ENCODE results near the gene PATJ.
"Not testable (repeated sequence)": the region's sequence is repeated elsewhere in the genome, so short reads cannot be mapped to it uniquely, and the experiment has no call there.

PATJ gene, protein sequence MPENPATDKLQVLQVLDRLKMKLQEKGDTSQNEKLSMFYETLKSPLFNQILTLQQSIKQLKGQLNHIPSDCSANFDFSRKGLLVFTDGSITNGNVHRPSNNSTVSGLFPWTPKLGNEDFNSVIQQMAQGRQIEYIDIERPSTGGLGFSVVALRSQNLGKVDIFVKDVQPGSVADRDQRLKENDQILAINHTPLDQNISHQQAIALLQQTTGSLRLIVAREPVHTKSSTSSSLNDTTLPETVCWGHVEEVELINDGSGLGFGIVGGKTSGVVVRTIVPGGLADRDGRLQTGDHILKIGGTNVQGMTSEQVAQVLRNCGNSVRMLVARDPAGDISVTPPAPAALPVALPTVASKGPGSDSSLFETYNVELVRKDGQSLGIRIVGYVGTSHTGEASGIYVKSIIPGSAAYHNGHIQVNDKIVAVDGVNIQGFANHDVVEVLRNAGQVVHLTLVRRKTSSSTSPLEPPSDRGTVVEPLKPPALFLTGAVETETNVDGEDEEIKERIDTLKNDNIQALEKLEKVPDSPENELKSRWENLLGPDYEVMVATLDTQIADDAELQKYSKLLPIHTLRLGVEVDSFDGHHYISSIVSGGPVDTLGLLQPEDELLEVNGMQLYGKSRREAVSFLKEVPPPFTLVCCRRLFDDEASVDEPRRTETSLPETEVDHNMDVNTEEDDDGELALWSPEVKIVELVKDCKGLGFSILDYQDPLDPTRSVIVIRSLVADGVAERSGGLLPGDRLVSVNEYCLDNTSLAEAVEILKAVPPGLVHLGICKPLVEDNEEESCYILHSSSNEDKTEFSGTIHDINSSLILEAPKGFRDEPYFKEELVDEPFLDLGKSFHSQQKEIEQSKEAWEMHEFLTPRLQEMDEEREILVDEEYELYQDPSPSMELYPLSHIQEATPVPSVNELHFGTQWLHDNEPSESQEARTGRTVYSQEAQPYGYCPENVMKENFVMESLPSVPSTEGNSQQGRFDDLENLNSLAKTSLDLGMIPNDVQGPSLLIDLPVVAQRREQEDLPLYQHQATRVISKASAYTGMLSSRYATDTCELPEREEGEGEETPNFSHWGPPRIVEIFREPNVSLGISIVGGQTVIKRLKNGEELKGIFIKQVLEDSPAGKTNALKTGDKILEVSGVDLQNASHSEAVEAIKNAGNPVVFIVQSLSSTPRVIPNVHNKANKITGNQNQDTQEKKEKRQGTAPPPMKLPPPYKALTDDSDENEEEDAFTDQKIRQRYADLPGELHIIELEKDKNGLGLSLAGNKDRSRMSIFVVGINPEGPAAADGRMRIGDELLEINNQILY (N-terminal part only)

DNA sequence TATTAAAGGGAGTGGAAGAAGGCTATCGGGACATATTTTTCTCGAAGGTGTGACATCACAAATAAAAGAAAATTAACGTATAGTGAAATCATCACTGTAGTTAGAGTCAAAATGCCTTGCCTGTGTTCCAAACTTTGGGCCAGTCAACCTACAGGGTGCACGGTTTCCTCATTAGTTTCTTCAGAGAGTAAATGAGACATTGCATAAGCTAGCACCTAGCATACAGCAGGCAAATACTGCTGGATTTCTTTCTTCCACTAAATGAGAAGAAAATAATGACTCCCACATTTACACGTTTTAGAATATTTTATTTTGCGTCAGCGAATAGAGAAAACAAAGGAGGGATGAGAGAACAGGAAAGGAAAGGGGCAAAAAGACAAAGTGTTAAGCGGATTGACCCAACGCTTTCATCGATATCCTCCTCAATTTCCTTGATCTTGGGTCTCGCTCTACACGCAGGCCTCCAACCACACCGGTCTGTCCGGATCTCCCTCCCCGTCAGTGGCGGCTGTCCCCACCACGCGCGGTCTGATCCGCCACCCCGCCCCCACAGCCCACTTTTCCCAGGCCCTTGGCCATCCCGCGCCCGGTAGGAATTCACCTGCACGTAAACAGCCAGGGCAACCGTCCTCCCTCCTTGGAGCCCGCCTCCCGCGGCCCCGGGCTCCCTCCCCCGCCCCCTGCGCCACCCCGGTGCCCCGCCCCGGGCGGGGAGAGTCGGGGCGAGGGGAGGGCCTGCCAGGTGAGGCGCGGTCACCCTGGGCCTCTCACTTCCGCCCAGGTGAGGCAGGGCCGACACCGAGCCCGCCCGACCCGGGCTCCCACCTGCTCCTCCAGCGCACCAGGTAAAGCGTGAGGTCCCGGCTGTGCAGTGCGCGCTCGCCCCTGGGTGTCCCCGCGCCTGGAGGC, at the start of gene PATJ:
Gene PATJ (plus strand): TSS at position 770 of the 909 bp plus-strand sequence. CDS start 20,413 bp downstream, outside the sequence.
- DNase-seq (ENCODE audit: low spot score), result peak; percentile 87
- TF ChIP-seq, protein P1, sequence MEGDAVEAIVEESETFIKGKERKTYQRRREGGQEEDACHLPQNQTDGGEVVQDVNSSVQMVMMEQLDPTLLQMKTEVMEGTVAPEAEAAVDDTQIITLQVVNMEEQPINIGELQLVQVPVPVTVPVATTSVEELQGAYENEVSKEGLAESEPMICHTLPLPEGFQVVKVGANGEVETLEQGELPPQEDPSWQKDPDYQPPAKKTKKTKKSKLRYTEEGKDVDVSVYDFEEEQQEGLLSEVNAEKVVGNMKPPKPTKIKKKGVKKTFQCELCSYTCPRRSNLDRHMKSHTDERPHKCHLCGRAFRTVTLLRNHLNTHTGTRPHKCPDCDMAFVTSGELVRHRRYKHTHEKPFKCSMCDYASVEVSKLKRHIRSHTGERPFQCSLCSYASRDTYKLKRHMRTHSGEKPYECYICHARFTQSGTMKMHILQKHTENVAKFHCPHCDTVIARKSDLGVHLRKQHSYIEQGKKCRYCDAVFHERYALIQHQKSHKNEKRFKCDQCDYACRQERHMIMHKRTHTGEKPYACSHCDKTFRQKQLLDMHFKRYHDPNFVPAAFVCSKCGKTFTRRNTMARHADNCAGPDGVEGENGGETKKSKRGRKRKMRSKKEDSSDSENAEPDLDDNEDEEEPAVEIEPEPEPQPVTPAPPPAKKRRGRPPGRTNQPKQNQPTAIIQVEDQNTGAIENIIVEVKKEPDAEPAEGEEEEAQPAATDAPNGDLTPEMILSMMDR (IDR thresholded peaks at IDR 0.05; ENCODE audit: extremely low read depth, insufficient read depth, missing control alignments), result no peak
- in situ Hi-C loops (cut with MboI; ENCODE audit: low pct_unique_long_range_greater_than_20kb, low sequenced_read_pairs, unreplicated experiment), result no loop called here

DNA sequence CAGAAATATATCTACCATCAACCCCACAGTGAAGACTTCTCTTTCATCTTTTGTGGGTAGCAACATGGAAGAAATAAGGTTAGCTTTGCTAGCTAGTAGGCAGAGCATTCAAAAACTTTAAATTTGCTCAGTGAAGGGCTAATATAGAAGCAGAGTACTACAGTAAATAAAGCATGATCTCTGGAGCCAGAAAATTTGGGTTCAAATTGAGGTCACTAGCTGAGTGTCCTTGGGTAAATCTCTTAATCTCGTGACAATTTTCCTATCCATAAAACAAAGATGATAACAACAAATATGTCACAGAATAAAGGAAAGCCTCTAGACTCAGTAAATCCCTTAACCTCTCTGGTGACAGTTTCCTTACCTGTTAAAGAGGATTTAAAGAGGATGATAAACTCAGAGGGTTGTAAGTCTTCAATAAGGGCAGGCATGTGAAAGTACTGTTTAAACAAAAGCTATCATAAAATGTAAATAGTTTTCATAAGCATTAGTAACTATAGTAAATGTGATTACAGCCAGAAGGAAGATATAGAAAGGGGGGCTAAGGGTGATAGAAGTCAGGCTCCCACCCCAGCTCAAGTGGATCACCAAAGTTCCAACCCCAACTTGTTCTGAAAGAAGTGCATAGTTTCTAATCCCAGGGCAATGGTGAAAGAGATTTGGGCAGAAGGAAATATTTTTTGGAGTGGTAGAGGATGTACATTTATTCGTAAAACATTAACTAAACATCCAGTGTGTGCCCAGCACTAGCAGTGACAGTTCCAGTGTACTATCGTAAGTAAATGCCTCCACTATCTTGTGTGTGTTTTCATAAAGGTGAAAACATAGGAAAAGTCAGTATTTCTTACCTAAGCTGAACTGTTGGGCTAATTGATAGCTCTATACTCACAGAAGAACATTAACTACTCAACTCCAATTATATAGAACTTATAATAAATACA, 42.1 kb upstream of the PATJ start:
- TF ChIP-seq, protein P1 (IDR thresholded peaks at IDR 0.05; ENCODE audit: extremely low read depth, insufficient read depth, missing control alignments), result no peak
- DNase-seq (ENCODE audit: low spot score), result no peak
- in situ Hi-C loops (cut with MboI; ENCODE audit: low pct_unique_long_range_greater_than_20kb, low sequenced_read_pairs, unreplicated experiment), result no loop called here

DNA sequence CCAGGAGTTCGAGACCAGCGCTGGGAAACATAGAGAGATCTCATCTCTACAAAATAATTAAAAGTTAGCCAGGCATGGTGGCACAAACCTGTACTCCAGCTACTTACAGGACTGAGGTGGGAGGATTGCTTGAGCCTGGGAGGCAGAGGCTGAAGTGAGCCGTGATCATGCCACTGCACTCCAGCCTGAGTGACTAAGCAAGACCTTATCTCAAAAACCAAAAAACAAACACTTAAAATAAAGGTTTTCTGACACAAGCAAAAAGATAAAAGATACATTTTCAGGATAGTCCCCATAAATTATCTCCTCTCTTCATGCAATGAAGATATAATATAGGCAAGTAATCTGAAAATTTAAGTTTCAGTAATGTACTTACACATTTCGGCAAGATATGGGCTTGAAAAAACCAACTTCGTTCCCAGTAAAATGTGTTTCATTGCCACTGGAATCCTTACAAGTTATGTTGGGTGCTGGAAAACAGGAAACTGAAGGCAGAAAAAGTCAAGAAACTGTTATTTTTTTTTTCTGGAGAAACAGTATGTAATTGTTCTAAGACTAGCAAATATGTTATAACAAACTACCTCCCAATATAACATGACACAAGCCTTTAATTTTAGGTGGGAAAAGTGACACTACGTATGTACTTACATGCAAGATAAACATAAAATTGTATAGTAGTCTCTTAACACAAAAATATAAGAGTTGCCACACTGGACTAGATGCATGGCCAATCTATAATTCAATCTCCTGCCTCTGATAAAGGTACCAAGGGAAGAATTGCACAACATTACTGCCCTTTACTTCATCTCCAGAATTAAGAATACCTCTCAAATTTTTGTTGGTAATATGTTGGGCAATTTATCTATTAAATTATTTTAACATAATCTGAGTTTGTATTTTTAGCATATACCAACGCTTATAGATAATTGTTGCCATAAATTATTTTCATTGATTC, 33.0 kb upstream of the PATJ start:
- DNase-seq (ENCODE audit: low spot score), result no peak
- TF ChIP-seq, protein P1 (IDR thresholded peaks at IDR 0.05; ENCODE audit: extremely low read depth, insufficient read depth, missing control alignments), result no peak
- in situ Hi-C loops (cut with MboI; ENCODE audit: low pct_unique_long_range_greater_than_20kb, low sequenced_read_pairs, unreplicated experiment), result no loop called here

DNA sequence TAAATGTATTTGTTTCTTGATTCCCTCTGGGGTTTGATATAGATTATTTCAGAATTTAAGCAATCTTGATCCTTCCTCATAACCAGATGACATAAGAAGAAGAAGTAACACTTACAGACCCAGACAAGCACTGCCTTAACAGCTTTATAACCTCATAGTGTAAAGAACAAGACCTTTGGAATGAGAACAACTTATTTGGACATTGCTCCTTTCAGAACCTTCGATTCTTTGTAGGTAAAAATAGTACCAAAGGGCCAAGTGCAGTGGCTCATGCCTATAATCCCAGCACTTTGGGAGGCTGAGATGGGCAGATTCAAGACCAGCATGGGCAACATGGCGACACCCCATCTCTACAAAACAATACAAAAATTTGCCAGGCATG, 32.4 kb upstream of the PATJ start:
- in situ Hi-C loops (cut with MboI; ENCODE audit: low pct_unique_long_range_greater_than_20kb, low sequenced_read_pairs, unreplicated experiment), result no loop called here
- no peak for DNase-seq (ENCODE audit: low spot score)
- TF ChIP-seq, protein P1 (IDR thresholded peaks at IDR 0.05; ENCODE audit: extremely low read depth, insufficient read depth, missing control alignments), result no peak

DNA sequence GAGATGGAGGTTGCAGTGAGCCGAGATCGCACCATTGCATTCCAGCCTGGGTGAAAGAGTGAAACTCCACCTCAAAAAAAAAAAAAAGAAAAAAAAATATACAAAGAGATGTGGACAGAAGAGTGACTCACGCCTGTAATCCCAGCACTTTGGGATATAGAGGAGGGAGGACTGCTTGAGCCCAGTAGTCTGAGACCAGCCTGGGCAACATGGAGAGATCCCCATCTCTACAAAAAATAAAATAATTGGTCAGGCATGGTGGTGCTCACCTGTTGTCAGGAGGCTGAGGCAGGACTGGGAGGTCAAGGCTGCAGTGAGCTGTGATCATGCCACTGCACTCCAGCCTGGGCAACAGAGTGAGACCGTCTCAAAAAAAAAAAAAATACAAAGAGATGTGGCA, 31.0 kb upstream of the PATJ start:
- in situ Hi-C loops (cut with MboI; ENCODE audit: low pct_unique_long_range_greater_than_20kb, low sequenced_read_pairs, unreplicated experiment); DNase-seq (ENCODE audit: low spot score): not testable (repeated sequence)
